ENCODE results near the gene PEF1.

PEF1 gene

GRCh38 chr1:31580891-31581603 lies 63.6 kb downstream of the PEF1 start:
- intact Hi-C loops (cut with DNase I) = no loop called here
- DNase-seq = peak in 4 of 42 donors; percentile 3 to 12 (median 8)

GRCh38 chr1:31580513-31580870 lies 64.2 kb downstream of the PEF1 start:
- intact Hi-C loops (cut with DNase I) = no loop called here
- DNase-seq = peak in 2 of 42 donors; percentile 5 to 7

Measured in head of caudate nucleus (tissue), 42 donors.